HFFc6 (cell line): ENCODE measurements around the gene NLRP8. TPM values are rescaled to one million over a fixed set of nuclear protein-coding genes. Genes with fewer than 3 reads are reported as not detected.

Experiments used
- DNase-seq: peaks from one replicate; pipeline ENCODE4 v3.0.0-alpha.2; 2018
- H3K27ac Mint-ChIP-seq: 2 replicates; pipeline ENCODE4 v1.8.0; 2020; ENCODE audit warnings: mild to moderate bottlenecking, mixed read lengths
- H3K27me3 Mint-ChIP-seq: 2 replicates; pipeline ENCODE4 v1.8.0; 2021; ENCODE audit warnings: mild to moderate bottlenecking, moderate library complexity, mixed read lengths; ENCODE audit not compliant: insufficient read depth
- H3K36me3 Mint-ChIP-seq: 2 replicates; pipeline ENCODE4 v1.8.0; 2021; ENCODE audit warnings: low read depth, mixed read lengths
- H3K4me1 Mint-ChIP-seq: 2 replicates; pipeline ENCODE4 v1.8.0; 2020; ENCODE audit warnings: low read depth, mixed read lengths
- H3K4me3 Mint-ChIP-seq: 2 replicates; pipeline ENCODE4 v1.8.0; 2020; ENCODE audit warnings: mild to moderate bottlenecking, moderate library complexity, mixed read lengths
- H3K9me3 Mint-ChIP-seq: 2 replicates; pipeline ENCODE4 v1.8.0; 2020; ENCODE audit warnings: mild to moderate bottlenecking, mixed read lengths
- total RNA-seq, 6 experiments: library from RNA; stranded (reverse); fragmentation: NEBNext Ultra II Directional; extraction: Animal tissue kit (Norgen Biotek cat#: 25700); gene quantifications; 2 replicates in 1 of 6; 3 replicates in 5 of 6; pipeline ENCODE4 v1.2.3, GENCODE V29; 2021
- TF ChIP-seq, protein P1 (sequence below): fragments of 200-600 bp; sonication (generic); IDR thresholded peaks from 2 replicates; pipeline ENCODE4 v1.5.0; 2021; ENCODE audit warnings: antibody characterized with exemption, mild to moderate bottlenecking

Gene NLRP8
- total RNA-seq, 6 experiments from 2014 or later: not detected

DNA sequence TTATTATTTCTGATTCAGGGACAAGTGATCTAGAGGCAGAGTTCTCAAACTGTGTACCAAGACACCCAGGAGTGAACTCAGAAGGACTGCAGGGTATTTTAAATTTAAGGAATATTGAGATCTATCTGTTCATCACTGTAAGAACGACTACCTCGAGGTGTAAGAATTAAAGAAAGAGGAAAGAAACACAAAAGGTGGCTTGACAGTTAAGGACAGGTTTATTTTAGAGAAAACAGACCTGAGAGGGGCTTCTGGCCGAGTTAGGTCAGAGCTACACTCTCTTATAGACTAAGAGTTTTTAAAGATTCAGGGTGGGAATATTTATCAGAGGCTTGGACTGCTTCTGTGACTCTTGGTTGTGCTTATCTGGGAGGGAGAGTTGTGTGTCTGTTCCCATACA lies 26.4 kb downstream of the NLRP8 start:
- Mint-ChIP-seq H3K36me3 (peaks cover 5% of the 10 kb centered on the region; the same call in 1 of the 2 replicates), H3K27me3 (no peaks in the 10 kb centered on the region; the same call in 1 of the 2 replicates), H3K27ac (no peak overlapping the region), H3K4me3 (no peak overlapping the region), H3K4me1 (no peaks in the 10 kb centered on the region), H3K9me3 (peaks cover 69% of the 10 kb centered on the region)
- TF ChIP-seq, protein P1, sequence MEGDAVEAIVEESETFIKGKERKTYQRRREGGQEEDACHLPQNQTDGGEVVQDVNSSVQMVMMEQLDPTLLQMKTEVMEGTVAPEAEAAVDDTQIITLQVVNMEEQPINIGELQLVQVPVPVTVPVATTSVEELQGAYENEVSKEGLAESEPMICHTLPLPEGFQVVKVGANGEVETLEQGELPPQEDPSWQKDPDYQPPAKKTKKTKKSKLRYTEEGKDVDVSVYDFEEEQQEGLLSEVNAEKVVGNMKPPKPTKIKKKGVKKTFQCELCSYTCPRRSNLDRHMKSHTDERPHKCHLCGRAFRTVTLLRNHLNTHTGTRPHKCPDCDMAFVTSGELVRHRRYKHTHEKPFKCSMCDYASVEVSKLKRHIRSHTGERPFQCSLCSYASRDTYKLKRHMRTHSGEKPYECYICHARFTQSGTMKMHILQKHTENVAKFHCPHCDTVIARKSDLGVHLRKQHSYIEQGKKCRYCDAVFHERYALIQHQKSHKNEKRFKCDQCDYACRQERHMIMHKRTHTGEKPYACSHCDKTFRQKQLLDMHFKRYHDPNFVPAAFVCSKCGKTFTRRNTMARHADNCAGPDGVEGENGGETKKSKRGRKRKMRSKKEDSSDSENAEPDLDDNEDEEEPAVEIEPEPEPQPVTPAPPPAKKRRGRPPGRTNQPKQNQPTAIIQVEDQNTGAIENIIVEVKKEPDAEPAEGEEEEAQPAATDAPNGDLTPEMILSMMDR: no peak
- no peak for DNase-seq

DNA sequence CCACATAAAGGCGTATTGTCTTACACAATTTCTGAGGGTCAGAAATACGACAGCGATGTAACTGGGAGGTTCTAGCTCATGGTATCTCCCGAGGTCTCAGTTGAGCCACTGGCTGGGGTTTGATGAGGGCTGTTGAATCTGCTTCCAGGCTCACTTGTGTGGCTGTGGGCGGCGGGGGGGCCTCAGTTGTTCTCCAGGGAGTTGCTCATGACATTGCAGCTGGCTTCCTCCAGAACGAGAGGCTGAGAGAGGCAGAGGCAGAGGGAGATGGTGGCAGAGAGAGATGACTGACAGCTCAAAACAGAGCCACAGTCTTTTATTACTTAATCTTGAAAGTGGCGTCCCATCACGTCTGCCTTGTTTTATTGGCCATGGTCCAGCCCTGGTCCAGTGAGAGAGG lies 32.8 kb downstream of the NLRP8 start:
- no peaks in the 10 kb centered on the region for H3K4me1 Mint-ChIP-seq
- TF ChIP-seq, protein P1: no peak
- H3K27ac Mint-ChIP-seq: no peak overlapping the region
- H3K4me3 Mint-ChIP-seq: no peak overlapping the region
- no peak for DNase-seq
- peaks cover 67% of the 10 kb centered on the region for H3K9me3 Mint-ChIP-seq
- H3K27me3 Mint-ChIP-seq: no peaks in the 10 kb centered on the region; the same call in 1 of the 2 replicates
- peaks cover 5% of the 10 kb centered on the region; the same call in 1 of the 2 replicates for H3K36me3 Mint-ChIP-seq

DNA sequence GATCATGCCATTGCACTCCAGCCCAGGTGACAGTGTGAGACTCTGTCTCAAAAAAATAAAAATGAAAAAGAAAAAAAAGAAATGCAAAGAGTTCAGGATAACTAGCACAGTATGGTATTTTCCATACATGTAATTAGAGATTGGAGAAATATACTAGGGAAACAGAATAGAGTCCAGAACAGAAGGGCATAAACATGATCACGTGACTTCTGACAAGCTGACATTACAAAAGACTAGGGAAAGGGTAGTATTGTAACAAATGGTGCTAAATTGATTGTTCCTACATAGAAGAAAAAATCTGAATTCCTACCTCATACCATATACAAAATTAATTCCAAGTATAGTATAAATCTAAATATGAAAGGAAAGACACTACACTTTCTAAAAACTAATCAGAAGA lies 37.6 kb downstream of the NLRP8 start:
- Mint-ChIP-seq H3K27ac (no peak overlapping the region), H3K9me3 (peaks cover 54% of the 10 kb centered on the region), H3K36me3 (no peaks in the 10 kb centered on the region), H3K27me3 (peaks cover 1% of the 10 kb centered on the region; the same call in 1 of the 2 replicates), H3K4me1 (no peaks in the 10 kb centered on the region), H3K4me3 (no peak overlapping the region)
- no peak for DNase-seq
- TF ChIP-seq, protein P1: no peak

DNA sequence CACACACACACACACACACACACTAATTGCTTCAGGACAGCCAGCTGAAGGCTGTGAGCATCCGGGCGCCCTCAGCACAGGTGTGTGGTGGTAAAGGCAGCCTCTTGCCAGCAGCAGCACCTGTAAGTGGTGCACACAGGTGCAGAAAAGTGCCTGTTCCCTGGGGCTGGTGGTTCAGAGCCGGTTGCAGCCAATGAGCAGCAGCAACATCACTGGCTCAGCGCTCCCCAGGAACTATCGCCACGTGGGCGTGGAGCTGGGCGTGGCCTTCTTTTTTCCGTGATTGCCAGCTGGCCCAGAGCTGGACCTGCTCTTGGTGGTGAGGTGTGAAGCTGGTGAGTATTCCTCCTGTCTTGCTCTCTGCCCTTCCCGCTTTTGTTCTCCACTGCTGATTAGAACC lies 38.9 kb downstream of the NLRP8 start, which contains the start of gene NLRP5:
Gene NLRP5 (plus strand): TSS at position 289 of the 400 bp plus-strand sequence.
- TF ChIP-seq, protein P1: no peak
- Mint-ChIP-seq H3K27me3 (peaks cover 1% of the 10 kb centered on the region; the same call in 1 of the 2 replicates), H3K4me1 (no peaks in the 10 kb centered on the region), H3K4me3 (no peak within 1 kb of the TSS), H3K9me3 (peaks cover 50% of the 10 kb centered on the region), H3K27ac (no peak within 1 kb of the TSS), H3K36me3 (no peaks in the 10 kb centered on the region)
- DNase-seq: no peak

DNA sequence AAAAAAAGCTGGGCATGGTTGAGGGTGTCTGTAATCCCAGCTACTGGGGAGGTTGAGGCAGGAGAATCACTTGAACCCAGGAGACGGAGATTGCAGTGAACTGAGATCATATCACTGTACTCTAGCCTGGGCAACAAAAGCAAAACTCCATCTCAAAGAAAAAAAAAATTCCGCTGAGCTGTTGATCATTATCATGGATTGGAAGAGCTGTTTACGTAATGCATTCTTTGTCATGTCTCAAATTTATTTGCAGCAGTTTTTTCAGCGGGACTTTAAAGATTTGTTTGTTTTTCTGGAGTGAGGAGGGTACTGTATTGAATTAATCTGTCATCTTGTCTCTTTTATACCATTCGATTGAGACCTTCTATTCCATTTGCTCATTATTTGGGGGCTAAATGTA lies 43.2 kb downstream of the NLRP8 start:
- H3K9me3 Mint-ChIP-seq: peaks cover 44% of the 10 kb centered on the region
- H3K4me1 Mint-ChIP-seq: no peaks in the 10 kb centered on the region
- TF ChIP-seq, protein P1: no peak
- H3K27me3 Mint-ChIP-seq: peaks cover 1% of the 10 kb centered on the region; the same call in 1 of the 2 replicates
- peaks cover 4% of the 10 kb centered on the region; the same call in 1 of the 2 replicates for H3K36me3 Mint-ChIP-seq
- no peak overlapping the region for H3K4me3 Mint-ChIP-seq
- DNase-seq: no peak
- no peak overlapping the region for H3K27ac Mint-ChIP-seq
